ENCODE results near the gene DCTD.

- no peak for TF ChIP-seq CTCF (IDR thresholded peaks at IDR 0.05; ENCODE audit: insufficient read depth, low read length, poor library complexity, severe bottlenecking)
- no peak for TF ChIP-seq EZH2phosphoT487 (conservative IDR thresholded peaks at IDR 0.05; ENCODE audit: low read length)
Observed at GRCh38 chr4:182898479-182898799, 18.7 kb downstream of the DCTD start.

Data from SU-DHL-6 (cell line).